HT-29 (cell line): ENCODE data around the gene SCART1. TPM values are rescaled to one million over a fixed set of nuclear protein-coding genes. Genes with fewer than 3 reads are reported as not detected.
"Not testable (repeated sequence)": the region's sequence is repeated elsewhere in the genome, so short reads cannot be mapped to it uniquely, and the experiment has no call there.

Experiments used
- DNase-seq: peaks from one replicate; pipeline ENCODE4 v3.0.0-alpha.2; 2015; ENCODE audit warnings: low spot score
- total RNA-seq: library from RNA; depleted of rRNA; stranded (reverse); fragments of >200 nt; shearing (Covaris generic); gene quantifications from 2 replicates; pipeline ENCODE4 v1.2.3, GENCODE V29; 2014

The SCART1 gene
- total RNA-seq, 1 experiment from 2014 or later, result 2.2 TPM

DNA sequence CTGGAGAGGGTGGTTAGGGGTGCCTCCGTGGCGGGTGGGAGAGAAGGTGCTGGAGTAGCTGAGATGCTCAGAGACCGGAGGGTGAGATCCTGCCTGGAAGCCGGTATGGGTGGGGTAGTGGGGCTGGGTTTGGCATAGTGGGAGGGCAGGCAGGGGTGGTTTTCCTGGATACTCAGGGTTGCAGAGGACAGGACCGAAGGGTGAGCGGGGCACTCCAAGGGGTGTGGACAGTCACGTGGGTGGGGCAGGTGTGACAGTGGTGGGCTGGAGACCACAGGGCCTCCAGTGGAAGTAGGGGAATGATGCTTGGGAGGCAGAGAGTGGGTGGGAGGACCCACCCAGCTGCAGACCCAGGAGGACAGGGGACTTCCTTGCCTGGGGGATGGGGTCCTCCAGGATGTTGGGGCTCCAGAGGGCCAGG lies 1.9 kb downstream of the SCART1 start:
- DNase-seq, result no peak

DNA sequence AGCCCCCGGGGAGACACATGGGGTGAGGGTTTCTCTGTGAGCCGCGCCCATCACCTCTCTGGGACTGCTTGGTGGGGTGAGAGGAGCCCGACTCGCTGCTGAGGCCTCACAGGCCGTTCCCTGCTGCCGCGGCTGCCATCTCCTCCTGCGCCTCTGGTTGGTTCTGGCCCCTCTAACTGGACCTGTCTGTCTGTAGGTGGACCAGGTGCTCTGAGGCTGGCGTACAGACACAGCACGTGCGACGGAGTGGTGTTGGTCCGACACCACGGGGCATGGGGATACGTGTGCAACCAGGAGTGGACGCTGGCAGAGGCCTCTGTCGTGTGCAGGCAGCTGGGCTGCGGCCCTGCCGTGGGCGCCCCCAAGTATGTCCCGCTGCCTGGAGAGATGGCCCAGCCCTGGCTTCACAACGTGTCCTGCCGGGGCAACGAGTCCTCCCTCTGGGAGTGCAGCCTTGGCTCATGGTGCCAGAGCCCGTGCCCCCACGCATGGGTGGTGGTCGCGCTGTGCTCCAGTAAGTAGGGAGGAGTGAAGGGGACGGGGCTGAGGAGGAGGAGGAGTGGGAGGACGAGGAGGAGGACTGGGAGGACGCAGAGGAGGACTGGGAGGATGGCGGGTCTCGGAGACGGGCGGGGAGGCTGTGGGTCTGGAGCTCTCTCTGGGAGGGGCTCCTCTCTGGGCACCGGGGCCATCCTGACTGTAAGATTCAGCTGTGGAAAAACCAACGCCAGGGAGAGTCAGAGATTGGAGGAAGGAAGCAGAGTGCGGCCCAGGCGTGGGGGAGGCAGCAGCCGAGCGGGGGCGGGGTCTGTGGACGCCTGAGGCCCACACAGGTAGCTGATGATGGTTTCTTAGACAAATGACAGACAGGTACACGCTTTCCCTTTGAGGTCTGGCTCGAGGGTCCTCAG lies 2.6 kb downstream of the SCART1 start:
- DNase-seq, result no peak

DNA sequence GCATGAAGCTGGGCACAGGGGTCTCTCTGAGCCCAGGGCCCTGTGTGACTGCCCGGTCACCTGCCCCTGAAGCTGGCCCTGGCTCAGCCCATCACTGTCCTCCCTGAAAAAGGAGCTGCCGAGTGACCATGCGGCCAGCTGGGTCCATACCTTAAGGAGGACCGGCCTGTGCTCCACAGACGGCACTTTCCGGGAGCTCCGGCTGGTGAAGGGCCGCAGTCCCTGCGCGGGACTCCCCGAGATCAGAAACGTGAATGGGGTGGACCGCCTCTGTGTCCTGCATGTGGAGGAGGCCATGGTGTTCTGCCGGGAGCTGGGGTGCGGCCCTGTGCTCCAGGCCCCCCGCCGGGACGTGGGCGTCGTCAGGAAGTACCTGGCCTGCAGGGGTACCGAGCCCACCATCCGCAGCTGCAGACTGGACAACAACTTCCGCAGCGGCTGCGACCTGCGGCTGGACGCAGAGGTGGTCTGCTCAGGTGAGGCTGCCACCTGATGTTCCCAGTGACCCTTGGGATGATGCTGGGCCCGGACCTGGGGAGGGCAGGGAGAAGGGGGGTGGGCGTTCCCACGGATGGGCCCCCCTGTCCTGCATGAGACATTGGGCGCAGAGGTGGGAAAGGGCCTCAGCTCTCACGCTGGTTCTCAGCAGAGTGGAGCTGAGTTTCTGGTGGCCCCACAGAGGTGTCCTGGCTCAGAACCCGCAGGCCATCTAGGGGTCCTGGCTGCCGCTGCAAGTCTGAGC lies 3.5 kb downstream of the SCART1 start:
- no peak for DNase-seq

DNA sequence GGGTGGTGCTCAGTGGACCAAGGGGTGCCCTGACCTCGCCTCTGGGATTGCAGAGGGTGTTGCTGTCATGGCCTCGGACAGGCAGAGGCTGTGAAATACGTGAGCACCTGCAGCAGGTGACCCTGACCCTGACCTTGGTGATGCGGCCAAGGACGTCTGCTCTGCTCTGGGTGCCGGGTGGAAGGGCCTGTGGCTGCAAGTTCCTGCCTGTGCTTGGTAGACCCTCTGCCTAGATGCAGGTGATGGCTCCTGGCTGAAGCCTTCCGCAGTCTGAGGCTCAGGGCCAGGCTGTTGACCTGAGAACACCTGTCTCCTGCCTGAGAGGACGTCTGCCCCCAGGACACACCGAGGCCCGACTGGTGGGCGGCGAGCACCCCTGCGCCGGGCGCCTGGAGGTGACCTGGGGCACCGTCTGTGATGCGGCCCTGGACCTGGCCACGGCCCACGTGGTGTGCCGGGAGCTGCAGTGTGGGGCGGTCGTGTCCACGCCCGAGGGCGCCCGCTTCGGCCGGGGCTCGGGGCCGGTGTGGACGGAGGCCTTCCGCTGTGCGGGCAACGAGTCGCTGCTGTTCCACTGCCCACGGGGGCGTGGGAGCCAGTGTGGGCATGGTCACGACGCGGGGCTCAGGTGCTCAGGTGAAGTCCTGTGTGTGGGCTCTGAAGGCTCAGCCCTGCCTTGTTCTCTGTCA lies 4.4 kb downstream of the SCART1 start:
- DNase-seq, result no peak

DNA sequence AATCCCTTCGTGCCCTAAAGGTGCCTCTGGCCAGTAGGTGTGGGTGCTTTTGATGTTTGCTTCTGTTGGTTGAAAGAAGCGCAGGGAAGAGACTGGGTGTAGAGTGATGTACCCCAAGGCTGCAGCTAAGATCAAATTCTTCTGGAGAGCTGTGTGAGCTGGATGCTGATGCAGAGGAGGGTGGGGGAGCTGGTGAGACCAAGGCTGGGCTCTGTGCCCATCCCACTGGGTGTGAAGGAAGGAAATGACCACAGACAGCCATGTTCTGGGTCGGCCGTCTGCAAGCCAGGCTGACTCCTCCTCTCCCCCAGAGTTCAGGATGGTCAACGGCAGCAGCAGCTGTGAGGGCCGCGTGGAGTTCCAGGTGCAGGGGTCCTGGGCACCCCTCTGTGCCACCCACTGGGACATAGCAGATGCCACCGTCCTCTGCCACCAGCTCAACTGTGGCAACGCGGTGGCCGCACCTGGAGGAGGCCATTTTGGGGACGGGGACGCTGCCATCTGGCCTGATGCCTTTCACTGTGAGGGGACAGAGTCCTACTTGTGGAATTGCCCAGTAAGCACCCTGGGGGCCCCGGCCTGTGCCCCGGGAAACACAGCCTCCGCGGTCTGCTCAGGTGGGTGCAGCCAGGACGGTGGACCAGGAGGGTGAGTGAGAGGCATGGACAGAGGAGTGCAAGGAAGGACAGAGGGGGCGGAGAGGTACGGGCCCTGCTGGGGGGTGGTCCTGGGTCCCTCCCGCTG lies 5.1 kb downstream of the SCART1 start:
- no peak for DNase-seq

DNA sequence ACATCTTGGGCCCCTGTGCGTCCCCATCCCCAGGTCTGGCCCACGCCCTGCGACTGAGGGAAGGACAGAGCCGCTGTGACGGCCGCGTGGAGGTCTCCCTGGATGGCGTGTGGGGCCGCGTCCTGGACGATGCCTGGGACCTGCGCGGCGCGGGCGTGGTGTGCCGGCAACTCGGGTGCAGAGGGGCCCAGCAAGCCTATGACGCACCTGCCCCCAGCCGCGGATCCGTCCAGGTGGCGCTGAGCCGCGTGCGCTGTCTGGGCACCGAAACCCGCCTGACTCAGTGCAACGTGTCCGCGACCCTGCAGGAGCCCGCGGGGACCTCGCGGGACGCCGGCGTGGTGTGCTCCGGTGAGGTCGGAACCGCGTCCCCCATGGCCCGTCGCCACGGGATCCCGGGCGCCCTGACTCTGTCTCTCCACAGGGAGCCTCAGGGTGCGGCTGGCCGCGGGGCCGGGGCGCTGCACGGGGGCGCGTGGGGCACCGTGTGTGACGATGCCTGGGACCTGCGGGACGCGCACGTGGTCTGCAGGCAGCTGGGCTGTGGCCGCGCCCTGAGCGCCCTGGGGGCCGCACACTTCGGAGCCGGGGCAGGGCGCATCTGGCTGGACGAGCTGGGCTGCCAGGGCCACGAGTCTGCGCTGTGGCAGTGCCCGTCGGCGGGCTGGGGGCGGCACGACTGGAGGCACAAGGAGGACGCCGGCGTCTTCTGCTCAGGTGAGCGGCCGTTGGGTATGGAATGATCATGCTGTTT lies 5.9 kb downstream of the SCART1 start:
- no peak for DNase-seq

DNA sequence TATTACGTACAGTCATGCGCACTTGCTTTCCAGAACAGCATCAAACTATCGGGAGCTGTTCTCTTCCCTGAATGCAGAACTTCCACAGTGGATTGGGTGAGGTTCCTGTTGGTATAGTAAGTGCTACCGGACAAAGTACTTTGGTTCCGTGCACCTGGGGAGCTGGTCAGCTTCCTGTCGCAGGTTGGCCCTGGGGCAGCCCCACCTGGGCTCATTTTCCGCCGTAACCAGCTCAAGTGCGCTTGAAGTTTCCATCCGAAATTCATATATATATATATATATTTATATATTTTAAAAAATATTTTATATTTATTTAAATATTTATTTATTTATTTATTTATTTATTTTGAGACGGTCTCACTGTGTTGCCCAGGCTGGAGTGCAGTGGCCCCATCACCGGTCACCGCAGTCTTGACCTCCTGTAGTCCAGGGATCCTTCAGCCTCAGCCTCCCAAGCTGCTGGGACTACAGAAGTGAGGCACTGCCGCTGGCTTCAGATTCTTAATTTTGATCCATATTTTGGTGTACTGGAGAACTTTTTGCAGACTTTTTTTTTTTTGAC lies 6.5 kb downstream of the SCART1 start:
- DNase-seq, result no peak

DNA sequence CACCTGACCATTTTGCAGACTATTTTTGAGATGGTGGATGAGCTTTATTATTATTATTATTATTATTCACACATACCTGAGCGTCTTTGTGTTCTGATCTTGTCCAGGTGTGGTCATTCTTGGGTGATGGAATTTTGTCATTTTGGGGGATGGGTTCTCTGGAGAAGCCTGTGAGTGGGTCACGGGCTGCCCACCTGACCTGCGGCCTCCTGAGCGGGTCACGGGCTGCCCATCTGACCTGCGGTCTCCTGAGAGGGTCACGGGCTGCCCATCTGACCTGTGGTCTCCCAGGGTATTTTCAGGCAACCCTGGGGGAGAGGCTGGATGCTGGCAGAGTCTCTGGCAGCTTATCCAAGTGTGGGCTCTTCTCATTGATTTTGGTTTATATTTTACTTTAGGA lies 7.3 kb downstream of the SCART1 start:
- DNase-seq, result no peak

DNA sequence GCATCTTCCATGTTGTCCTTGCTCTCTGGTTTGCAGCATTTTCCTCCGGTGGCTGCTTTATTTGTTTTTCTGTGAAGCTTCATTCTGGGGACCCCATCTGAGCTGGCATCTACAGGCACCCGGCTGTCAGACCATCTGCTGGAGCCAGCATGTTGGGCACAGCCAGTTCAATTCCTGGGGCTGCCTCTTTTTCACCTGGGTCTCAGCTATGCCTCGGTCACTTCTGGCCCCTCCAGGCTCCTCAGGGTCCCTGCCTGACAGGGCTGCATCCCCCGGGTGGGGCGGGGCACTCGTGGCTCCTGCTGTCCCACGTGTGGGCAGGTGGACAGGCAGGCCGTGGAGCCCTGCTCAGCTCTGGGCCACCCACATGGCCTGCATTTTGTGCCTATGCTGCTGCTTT lies 8.1 kb downstream of the SCART1 start:
- DNase-seq, result no peak

DNA sequence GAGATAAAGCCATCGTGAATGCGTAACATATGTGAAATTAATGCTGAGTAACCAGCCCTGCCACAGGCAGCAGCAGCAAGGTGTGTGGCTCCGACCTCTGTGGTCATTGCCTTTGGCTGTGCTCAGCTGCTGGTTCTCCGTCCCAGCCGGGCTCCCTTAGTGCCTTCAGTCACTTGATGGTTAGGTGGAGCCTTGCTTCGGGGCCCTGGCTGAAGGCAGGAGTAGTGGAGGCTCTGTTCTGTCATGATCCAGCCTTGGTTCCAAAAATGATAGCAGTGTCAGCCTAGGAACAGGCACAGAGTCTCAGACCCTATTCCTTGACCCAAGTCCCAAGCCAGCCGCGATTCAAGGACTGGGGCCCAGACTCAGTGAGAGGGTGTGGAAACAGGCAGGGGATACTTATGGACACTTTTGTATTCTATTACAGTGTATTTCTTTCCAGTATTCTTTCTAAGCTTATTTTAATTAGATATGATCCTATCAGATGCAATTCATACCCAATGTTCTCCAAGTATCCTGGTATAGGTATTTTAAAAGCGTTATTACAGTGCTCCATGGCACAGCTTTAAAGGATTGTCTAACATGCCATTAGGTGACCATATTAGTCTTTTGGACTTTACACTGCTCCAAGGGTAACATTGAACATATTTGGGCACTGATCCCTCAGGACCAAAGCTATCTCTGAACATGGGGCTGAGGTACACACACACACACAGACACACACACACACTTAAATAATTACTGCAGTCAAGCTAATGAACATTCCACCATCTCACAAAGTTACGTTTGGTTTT lies 9.0 kb downstream of the SCART1 start:
- no peak for DNase-seq

DNA sequence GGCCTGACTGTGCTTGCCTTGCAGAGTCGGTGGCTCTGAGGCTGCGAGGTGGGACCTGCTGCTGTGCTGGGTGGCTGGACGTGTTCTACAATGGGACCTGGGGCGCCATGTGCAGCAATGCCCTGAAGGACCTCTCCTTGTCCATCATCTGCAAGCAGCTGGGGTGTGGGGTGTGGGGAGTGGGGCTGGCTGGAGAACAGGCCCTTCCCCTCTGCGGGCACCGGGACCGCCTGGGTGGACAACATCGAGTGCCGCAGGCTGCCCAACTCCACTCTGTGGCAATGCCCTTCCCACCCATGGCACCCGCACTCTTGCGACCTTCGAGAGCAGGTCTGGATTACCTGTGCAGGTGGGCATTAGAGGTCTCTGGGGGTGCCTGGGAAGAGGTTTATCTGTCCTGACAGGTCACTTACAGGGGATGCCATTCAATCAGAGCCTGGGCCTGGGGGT lies 10.9 kb downstream of the SCART1 start:
- no peak for DNase-seq

DNA sequence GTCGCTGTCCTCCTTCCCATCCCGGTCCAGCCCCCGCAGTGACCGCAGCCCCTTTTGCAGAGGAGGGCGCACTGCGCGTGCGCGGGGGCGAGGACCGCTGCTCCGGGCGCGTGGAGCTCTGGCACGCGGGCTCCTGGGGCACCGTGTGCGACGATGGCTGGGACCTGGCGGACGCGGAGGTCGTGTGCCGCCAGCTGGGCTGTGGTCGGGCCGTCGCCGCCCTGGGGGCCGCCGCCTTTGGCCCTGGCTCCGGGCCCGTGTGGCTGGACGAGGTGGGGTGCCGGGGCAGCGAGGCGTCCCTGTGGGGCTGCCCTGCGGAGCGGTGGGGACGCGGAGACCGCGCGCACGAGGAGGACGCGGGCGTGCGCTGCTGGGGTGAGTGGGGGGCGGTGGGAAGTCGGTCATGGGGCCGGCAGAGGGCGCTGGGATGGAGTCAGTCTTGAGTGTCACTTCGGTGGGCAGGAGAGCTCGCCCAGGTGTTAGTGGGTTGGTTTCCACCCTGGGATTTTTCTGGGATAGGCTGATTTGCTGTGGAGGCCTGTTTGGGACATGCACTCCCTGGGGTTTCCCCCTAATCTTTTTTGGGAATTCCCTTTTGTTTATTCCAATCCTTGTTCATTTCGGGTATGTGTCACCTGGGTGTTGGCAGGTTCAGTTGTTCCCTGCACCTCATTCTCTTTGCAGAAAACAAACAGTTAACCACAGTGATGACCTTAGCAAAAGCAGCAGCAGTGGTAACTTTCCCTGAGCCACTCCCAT lies 11.6 kb downstream of the SCART1 start:
- DNase-seq, result no peak

DNA sequence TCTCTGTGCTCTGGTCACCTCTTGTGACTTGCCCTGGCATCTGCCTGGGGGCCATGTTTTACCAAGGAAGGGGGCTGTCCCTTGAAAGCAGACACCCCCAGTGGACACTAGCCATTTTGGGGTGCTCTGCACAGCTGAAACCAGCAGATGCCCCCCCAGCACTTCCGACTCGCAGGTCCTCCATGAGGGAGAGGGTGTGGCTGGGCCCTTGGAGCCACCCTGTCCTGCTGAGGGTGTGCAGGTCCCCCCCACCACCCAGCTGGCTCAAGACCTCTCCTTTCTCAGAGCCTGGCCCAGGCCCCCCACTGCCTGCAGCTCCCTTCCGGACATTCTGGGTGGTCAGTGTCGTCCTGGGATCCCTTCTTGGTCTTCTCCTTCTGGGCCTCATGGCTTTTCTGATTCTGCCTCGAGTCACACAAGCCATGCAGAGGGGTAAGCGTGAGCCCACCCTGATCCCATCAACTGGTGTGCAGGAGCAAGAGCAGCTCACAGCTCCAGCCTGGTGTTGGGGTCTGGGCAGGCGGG lies 12.3 kb downstream of the SCART1 start:
- no peak for DNase-seq

DNA sequence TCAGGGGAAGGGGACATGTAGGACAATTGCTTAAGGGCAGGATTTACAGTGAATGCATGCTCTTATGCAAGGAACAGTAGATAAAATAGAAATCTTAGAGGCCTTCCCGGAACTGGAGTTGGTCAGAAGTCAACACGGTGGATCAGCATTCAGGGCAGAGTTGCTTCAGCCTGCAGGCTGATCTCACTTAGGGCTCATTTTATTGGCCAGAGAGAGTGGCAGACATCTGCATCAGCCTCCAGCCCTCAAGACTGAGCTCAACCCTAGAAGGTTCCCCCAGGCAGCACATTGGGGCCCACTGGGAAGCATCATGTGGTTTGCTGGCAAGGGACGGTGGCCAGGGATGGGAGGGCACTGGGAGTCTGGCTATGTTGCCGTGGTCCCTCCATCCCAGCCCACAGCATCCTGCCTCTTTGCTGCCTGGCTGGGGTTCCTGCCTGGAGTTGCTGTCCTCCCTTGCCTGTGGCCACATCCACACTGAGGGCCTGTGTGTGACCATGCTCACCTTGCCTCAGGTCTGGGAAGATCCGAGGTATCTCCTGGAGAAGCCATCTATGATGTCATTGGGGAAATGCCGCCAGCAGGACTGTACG lies 13.0 kb downstream of the SCART1 start:
- DNase-seq, result no peak

DNA sequence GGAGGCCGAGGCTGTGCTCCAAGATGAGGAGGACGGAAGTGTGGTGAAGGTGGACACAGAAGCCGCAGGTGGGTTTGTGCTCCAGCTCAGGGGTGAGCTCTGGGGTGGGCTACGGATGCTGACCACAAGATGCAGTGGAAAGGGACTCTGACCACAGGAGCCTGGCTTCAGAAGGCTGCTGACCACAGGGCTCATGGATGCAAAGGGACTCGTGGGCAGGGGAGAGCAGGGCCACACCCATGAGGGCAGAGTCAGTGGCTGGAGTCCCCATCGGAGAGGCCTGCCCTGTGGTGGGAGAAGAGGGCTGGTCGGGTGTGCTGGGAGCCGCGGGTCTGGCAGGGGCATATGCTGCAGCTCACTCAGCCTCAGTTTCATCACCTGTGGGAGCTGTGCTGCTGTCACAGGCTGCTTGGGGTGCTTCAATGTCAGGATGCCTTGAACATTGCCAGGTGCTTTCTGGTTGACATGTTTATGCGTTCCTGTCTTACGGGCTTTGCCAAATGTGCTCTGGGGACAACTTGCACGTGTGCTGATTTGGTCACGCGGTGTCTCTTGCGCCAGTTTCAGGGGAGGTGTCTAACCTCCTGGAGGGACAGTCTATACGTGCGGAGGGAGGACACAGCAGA lies 13.7 kb downstream of the SCART1 start:
- no peak for DNase-seq

DNA sequence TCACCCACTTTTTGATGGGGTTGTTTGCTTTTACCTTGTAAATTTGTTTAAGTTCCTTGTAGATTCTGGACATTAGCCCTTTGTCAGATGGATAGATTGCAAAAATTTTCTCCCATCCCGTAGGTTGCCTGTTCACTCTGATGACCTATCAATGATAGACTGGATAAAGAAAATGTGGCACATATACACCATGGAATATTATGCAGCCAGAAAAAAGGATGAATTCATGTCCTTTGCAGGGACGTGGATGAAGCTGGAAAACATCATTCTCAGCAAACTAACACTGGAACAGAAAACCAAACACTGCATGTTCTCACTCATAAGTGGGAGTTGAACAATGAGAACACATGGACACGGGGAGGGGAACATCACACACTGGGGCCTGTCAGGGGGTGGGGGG lies 15.5 kb downstream of the SCART1 start:
- DNase-seq, result not testable (repeated sequence)

DNA sequence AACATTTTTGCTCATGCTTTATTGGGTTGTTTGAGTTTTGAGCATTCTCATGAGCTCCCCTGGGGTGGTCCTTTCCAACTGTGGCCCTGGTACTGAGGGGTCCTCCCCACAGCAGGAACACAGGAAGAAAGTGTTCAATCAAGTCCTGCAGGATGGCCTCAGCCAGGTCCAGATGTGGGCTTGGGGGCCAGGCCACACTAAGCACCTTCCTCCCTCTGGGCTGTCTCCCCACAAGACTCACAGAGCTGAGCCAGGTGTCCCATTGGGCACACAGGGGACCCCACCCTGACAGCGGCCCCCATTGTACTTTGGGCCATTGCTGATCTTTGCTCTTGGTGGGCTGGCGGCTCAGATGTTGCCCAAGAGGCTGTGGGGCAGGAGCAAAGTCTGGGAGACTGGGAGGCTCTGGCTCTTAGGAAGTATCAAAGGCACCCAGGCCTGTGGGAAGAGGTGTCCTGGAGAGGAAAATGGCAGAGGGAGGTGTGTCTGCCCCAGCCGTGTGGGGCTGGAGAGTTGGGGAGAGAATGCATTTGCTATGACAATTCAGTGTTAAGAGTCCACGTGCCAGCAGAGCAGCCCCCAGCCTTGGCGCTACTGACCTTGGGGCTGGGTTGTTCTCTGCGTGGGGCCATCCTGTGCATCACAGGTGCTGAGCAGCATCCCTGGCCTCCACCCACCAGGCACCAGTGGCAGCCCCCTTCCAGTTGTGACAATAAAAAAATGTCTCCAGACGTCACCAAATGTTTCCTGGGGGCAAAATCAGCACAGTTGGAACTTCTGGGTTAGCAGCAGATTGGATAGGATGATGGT lies 17.8 kb downstream of the SCART1 start:
- DNase-seq, result no peak
